Measurements from ENCODE around the gene KRT1. TPM values are rescaled to one million over a fixed set of nuclear protein-coding genes. Genes with fewer than 3 reads are reported as not detected.

KRT1 gene
- total RNA-seq, 8 experiments from 2014 or later: 0.17 to 0.24 (median 0.20) TPM; not detected in 5

DNA sequence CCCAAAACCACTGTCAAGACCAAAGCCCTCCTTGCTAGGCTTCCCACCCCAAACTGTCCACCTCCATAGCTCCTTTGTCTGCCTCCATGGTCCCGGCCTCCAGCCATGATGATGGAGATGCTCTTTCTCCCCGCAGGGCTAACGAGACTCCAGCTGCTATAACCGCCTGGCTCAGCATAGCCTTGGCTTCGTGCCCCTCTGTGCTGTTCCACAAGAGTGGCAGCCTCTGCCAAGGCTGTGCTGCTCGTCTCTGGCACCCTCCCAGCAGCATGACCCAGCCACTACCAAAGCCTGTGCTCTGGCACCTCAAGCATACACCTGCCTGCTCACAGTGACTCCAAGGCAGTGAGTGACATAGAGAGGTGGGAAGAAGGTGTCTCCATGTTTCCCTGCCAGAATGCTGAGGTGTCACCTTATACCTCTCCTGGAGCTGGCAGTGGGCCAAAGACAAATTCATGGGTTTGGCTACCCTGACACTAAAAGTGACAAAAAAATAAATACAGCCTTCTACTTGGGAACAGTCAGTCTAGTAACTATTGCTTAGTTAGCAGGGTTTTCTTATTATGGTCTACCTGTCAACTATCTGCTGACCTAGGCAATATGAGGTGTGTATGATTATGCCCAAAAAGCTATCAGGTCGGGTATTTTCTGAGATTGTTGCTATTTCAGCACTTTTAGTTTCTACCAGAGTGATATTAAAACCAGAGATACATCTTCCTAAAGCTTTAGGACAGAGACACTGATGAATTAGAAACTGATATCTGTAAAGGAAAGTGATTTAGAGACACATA is 45.7 kb downstream of the KRT1 start:
- H3K27ac ChIP-seq: no peak overlapping the region
- in situ Hi-C loops (cut with MboI; ENCODE audit: low pct_unique_long_range_greater_than_20kb in 2 of 9, low sequenced_read_pairs in 9 of 9, unreplicated experiment in 9 of 9): no loop called here
- ATAC-seq (replicated peaks in 6 of 8): no peak
- WGBS, 10 experiments: 0 to 69% (median 23%) methylated on average over 1 to 5 of the region's 7 CpGs; no CpG with 5 or more reads in 2 of the 10 experiments
- H3K4me1 ChIP-seq (replicated peaks in 1 of 2): no peaks in the 10 kb centered on the region
- H3K4me3 ChIP-seq: no peak overlapping the region

DNA sequence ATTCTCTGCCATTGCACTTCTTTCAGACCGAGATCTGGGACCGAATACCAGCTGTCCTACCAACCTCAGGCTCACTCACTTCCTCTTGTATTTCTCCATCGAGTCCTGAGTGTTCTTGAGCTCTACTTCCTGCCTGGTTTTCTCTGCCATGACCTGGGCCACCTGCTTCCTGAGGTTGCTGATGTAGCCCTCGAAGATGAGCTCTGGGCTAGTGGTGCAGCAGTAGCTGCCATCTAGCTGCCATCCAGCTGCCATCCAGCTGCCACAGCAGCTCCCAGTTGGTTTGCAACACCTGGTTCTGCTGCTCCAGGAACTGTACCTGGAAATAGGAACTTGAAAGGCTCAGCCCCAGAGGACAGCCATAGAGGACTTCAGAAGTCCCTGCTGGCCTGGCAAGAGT is 46.8 kb downstream of the KRT1 start:
- in situ Hi-C loops (cut with MboI; ENCODE audit: low pct_unique_long_range_greater_than_20kb in 2 of 9, low sequenced_read_pairs in 9 of 9, unreplicated experiment in 9 of 9): no loop called here
- WGBS, 10 experiments: 37 to 80% (median 53%) methylated on average over 1 to 3 of the region's 4 CpGs; no CpG with 5 or more reads in 4 of the 10 experiments

DNA sequence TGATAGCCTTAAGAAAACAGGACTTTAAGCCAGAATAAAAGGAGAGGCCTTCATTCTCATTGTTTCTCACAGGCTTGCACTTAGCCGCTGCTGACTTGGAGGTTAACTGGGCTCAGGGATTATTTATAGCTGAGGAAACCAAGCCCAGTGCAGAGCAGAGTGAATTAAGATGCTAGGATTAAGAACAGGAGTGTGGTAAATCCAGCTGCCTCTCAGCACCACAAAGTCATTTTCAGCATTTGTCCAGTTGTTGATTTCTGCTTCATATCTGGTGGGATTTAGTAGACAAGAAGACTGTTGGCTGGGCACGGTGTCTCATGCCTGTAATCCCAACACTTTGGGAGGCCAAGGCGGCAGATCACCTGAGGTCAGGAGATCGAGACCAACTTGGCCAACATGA is 47.6 kb downstream of the KRT1 start:
- Histone ChIP-seq H3K4me3 (no peak overlapping the region), H3K27ac (no peak overlapping the region), H3K4me1 (replicated peaks in 1 of 2) (no peaks in the 10 kb centered on the region)
- WGBS, 10 experiments: 47 to 100% (median 57%) methylated on average over 1 to 4 of the region's 4 CpGs; no CpG with 5 or more reads in 5 of the 10 experiments
- in situ Hi-C loops (cut with MboI; ENCODE audit: low pct_unique_long_range_greater_than_20kb in 2 of 9, low sequenced_read_pairs in 9 of 9, unreplicated experiment in 9 of 9): no loop called here
- no peak for ATAC-seq (replicated peaks in 6 of 8)

More for the DNA sequence above, 46.8 kb downstream of the KRT1 start:
- no peak overlapping the region for H3K4me3 ChIP-seq
- no peak for ATAC-seq (replicated peaks in 6 of 8)
- no peaks in the 10 kb centered on the region for H3K4me1 ChIP-seq (replicated peaks in 1 of 2)
- no peak overlapping the region for H3K27ac ChIP-seq

DNA sequence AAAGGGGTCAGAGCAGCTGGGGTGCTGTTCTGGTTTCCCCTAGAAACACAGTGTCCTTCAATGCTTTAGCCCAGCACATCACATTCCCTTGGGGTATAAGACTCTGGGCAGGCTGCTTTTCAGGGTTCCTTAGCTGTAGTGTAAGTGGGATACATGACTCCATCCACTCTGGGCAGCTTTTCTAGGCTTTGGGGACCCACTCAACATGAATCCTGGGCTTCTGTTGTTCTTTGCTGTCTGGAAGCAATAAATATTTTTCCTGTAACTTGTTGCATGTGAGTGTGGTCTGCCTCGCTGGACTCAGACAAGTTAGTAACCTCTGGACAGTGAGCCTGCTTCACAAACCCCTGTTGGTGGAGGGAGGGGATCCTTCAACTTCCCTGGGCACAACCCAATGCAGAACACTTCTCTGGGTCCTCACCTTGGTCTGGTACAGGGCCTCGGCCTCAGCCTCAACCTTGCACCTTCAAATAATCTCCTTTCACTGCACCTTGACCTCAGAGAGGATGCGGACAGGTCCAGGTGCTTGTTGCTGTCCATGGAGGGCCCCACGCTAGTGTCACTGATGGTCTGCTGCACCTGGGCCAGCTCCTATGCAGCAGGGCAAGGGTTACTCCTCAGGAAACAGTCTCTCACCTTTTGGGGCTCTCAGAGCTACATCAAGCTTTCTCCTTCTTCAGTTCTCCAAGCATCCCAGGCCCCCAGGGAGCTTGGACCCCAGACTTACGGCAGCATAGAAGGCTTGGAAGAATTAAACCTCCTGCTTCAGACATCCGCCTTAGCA is 48.3 kb downstream of the KRT1 start:
- ATAC-seq (replicated peaks in 6 of 8): no peak
- no peak overlapping the region for H3K4me3 ChIP-seq
- H3K27ac ChIP-seq: no peak overlapping the region
- in situ Hi-C loops (cut with MboI; ENCODE audit: low pct_unique_long_range_greater_than_20kb in 2 of 9, low sequenced_read_pairs in 9 of 9, unreplicated experiment in 9 of 9): no loop called here
- WGBS, 10 experiments: 0 to 71% (median 47%) methylated on average over 1 to 5 of the region's 6 CpGs; no CpG with 5 or more reads in 2 of the 10 experiments
- no peaks in the 10 kb centered on the region for H3K4me1 ChIP-seq (replicated peaks in 1 of 2)

DNA sequence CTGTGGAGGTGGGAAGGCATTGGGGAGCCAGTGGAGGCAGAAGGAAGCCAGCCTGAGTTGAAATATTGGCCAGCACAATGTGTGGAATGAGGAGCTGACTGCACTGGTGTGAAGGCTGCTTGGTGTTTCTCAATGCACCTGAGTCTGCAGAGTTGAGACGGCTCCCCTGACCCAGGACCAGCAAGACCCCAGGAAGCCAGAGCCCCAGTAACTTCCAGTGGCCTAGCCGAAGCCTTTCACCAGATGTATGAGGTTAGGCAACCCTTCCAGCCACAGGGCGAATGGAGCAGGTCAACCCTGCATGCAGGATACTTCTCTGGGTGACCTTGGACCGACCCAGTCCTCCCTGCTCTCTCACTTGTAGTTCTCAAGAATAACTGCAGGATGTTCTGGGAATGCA is 48.9 kb downstream of the KRT1 start:
- WGBS, 10 experiments: 39 to 40% methylated on average over 1 to 3 of the region's 4 CpGs; no CpG with 5 or more reads in 8 of the 10 experiments
- no peak overlapping the region for H3K4me3 ChIP-seq
- H3K4me1 ChIP-seq (replicated peaks in 1 of 2): no peaks in the 10 kb centered on the region
- no peak overlapping the region for H3K27ac ChIP-seq
- in situ Hi-C loops (cut with MboI; ENCODE audit: low pct_unique_long_range_greater_than_20kb in 2 of 9, low sequenced_read_pairs in 9 of 9, unreplicated experiment in 9 of 9): no loop called here
- ATAC-seq (replicated peaks in 6 of 8): no peak

DNA sequence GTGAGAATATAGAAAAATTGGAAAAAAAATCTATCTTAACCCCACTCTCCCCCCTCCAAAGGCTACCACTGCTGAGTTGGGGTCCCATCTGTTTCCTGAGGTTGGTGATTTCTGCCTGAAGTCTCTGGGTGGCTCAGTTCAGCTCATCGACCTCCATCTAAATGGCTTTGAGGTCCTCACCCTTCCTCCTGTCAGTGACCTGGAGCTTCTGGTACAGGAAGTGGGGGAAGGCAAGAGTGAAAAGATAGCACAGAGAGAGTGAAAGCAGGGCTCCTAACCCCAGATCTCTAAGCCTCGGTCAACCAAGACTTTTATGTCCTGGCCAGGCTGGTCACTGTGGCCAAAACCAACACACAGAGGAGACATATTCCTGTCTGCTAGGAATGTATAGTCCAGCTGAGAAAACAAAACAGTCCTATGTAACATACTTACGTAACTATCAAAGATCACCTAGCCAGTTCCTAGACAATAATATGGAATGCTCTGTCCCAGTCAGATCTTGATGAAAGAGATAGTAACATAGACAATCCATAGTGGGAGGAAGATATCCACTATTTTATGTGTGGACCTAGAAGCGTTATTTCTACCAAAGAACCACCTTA is 49.5 kb downstream of the KRT1 start:
- ATAC-seq (replicated peaks in 6 of 8): no peak
- WGBS, 10 experiments: 0 to 80% (median 62%) methylated on average over 1 to 3 of the region's 4 CpGs; no CpG with 5 or more reads in 3 of the 10 experiments
- in situ Hi-C loops (cut with MboI; ENCODE audit: low pct_unique_long_range_greater_than_20kb in 2 of 9, low sequenced_read_pairs in 9 of 9, unreplicated experiment in 9 of 9): no loop called here
- H3K4me3 ChIP-seq: no peak overlapping the region
- H3K4me1 ChIP-seq (replicated peaks in 1 of 2): no peaks in the 10 kb centered on the region
- H3K27ac ChIP-seq: no peak overlapping the region

DNA sequence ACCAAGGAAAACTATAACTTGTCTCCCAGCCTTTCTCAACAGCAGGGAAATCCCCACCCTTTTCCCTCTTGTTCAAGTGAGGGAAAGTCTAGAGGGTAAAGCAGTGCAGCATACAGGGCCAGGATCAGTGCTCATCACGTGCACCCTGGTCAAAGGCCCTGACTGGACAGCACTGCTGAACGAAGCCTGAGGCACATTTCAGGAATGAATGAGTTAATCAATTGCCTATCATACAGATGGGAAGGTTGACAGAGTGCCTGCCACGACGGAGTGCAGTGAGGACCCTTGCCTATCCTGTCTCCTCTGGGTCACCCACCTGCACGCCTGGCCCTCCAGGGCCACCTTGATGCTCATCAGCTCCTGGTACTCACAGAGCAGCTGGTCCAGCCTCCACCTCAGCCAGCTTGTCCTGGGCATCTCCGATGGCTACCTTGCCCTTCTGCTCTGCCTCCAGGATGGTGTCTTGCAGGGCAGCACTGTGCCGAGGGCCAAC is 50.2 kb downstream of the KRT1 start:
- ATAC-seq (replicated peaks in 6 of 8): no peak
- in situ Hi-C loops (cut with MboI; ENCODE audit: low pct_unique_long_range_greater_than_20kb in 2 of 9, low sequenced_read_pairs in 9 of 9, unreplicated experiment in 9 of 9): no loop called here

DNA sequence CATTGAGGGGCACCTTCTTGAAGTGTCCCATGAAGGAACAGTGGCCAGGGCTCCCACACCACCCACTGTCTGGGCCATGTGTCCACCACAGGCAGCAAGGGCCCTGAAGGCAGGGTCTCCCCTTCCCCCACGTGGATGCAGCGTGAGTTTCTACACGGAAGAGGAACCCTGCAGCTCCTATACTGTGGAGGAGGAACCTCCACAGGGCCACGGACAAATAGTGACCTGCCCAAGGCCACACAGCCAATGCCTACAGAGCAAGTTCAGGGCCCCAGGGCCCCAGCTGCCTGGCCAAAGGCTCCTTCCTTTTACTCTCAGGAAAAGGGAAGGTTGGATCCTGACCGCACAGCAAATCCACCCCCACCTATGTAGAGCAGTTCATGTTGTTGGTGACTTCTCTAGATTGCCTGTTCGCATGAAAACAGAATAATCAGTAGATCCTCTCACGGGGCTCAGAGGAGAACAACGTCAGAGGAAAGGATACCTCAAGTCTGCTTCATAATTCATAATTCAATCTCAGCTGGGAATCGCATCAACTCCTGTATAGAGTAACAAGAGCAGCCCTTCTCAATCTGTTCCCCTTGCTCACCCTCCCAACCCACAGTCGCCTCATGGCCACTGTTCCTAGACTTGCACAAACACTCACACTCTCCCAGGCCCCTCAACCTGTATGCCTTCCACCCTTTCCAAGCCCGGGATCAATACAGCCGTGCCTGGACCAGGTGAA is 50.8 kb downstream of the KRT1 start:
- in situ Hi-C loops (cut with MboI; ENCODE audit: low pct_unique_long_range_greater_than_20kb in 2 of 9, low sequenced_read_pairs in 9 of 9, unreplicated experiment in 9 of 9): no loop called here
- ATAC-seq (replicated peaks in 6 of 8): no peak
- Histone ChIP-seq H3K27ac (no peak overlapping the region), H3K4me1 (replicated peaks in 1 of 2) (no peaks in the 10 kb centered on the region), H3K4me3 (no peak overlapping the region)
- 43 to 100% (median 63%) methylated on average over 1 to 12 of the region's 12 CpGs; no CpG with 5 or more reads in 2 of the 10 experiments for WGBS, 10 experiments

More for the DNA sequence above, 50.2 kb downstream of the KRT1 start:
- no peak overlapping the region for H3K4me3 ChIP-seq
- no peaks in the 10 kb centered on the region for H3K4me1 ChIP-seq (replicated peaks in 1 of 2)
- WGBS, 10 experiments: 0 to 60% (median 35%) methylated on average over 1 to 4 of the region's 7 CpGs; no CpG with 5 or more reads in 4 of the 10 experiments
- H3K27ac ChIP-seq: no peak overlapping the region

DNA sequence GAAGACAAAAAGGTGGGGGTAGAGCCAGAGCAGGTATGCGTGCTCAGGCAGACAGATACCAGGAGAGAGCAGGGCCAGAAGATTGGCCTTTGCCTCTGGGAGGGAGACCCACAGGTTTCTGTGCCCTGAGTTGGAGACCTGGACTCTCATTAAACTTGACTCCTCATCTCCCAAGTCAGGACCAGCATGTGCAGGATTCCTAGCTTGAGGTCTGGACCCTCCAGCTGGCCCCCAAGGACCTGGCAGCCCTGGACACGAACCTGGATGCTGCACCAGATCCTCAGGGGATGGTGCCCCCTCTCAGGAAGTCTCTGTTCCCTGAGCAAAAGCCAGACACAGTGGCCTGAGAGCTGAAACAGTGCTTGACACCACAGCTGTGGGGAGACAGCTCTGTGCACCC is 51.4 kb downstream of the KRT1 start:
- Histone ChIP-seq H3K4me3 (no peak overlapping the region), H3K27ac (no peak overlapping the region), H3K4me1 (replicated peaks in 1 of 2) (no peaks in the 10 kb centered on the region)
- no peak for ATAC-seq (replicated peaks in 6 of 8)
- in situ Hi-C loops (cut with MboI; ENCODE audit: low pct_unique_long_range_greater_than_20kb in 2 of 9, low sequenced_read_pairs in 9 of 9, unreplicated experiment in 9 of 9): no loop called here
- WGBS, 10 experiments: 56 to 57% (median 57%) methylated on average over 1 to 2 of the region's 2 CpGs; no CpG with 5 or more reads in 7 of the 10 experiments

DNA sequence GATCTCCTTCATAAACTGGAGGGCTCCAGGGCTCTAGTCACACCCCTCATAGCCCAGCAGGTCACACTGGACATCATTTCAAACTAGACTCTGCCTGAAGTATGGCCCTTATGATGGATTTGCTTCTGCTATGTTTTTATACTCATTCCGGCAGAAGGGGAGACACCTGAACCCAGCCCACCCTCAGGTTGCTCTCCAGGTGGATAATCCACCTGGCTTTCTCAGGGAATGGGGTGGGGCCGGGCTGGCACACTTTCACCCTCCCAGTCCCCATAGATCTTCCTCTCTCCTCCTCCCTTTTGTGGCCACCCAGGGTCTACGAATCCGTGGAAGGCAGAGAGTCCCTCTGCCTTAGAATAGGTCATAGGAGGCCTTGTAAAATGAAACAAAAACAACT is 52.1 kb downstream of the KRT1 start:
- H3K4me1 ChIP-seq (replicated peaks in 1 of 2): no peaks in the 10 kb centered on the region
- no peak overlapping the region for H3K27ac ChIP-seq
- no peak for ATAC-seq (replicated peaks in 6 of 8)
- no peak overlapping the region for H3K4me3 ChIP-seq
- WGBS, 10 experiments: 8 to 83% (median 49%) methylated on average over 1 to 4 of the region's 4 CpGs; no CpG with 5 or more reads in 2 of the 10 experiments
- in situ Hi-C loops (cut with MboI; ENCODE audit: low pct_unique_long_range_greater_than_20kb in 2 of 9, low sequenced_read_pairs in 9 of 9, unreplicated experiment in 9 of 9): no loop called here

DNA sequence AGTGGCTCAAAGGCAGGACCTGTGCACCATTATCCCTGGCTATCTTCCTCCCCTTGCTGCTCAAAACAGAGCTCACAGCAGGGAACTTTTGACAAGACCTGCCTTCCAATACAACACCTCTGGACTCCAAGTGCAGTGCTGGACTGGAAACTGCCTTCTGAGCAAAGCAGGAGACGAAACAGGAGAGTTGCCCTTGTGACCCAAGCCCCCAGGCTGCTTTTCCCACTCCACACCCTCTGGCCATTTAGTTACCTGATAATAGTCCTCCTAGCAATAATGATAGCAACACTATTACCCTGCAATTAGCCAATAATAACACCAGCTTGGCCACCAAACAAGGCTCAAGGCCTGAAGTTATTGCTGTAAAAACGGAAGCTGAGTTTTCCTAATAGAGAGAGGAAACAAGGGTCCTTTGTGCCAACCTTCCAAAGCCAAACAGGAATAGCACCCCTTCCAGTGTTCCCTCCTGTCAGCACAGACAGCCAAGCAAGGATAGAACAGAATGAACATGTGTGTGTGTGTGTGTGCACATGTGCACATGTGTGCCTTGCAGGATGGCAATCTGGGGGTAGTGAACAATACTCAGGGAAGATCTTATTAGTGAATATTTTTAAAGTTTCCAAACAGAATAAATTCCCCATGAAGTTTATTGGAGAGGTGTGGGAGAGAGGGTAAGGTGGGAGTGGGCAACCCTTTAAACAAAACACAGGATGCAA is 52.7 kb downstream of the KRT1 start:
- no peak for ATAC-seq (replicated peaks in 6 of 8)
- Histone ChIP-seq H3K4me1 (replicated peaks in 1 of 2) (no peaks in the 10 kb centered on the region), H3K4me3 (no peak overlapping the region), H3K27ac (no peak overlapping the region)
- WGBS, 10 experiments: 0 to 40% (median 20%) methylated on average over 1 to 2 of the region's 2 CpGs; no CpG with 5 or more reads in 6 of the 10 experiments
- in situ Hi-C loops (cut with MboI; ENCODE audit: low pct_unique_long_range_greater_than_20kb in 2 of 9, low sequenced_read_pairs in 9 of 9, unreplicated experiment in 9 of 9): no loop called here
